ES-I3 (cell line): ENCODE data around the gene THSD7B.

Experiments
- H3K36me3 ChIP-seq: 2 replicates; pipeline ENCODE4 v1.6.1; 2013; ENCODE audit warnings: mild to moderate bottlenecking, low read length, control low read depth, moderate library complexity; ENCODE audit not compliant: insufficient read depth
- H3K4me1 ChIP-seq: 2 replicates; pipeline ENCODE4 v1.6.1; 2013; ENCODE audit warnings: mild to moderate bottlenecking, control low read depth, low read length; ENCODE audit not compliant: insufficient read depth
- H3K9ac ChIP-seq: 2 replicates; pipeline ENCODE4 v1.6.1; 2013; ENCODE audit warnings: low read depth, mild to moderate bottlenecking, low read length, moderate library complexity
- H3K9me3 ChIP-seq: 2 replicates; pipeline ENCODE4 v1.6.1; 2013; ENCODE audit warnings: mild to moderate bottlenecking, low read length, moderate library complexity; ENCODE audit not compliant: control insufficient read depth, insufficient read depth

THSD7B gene

DNA sequence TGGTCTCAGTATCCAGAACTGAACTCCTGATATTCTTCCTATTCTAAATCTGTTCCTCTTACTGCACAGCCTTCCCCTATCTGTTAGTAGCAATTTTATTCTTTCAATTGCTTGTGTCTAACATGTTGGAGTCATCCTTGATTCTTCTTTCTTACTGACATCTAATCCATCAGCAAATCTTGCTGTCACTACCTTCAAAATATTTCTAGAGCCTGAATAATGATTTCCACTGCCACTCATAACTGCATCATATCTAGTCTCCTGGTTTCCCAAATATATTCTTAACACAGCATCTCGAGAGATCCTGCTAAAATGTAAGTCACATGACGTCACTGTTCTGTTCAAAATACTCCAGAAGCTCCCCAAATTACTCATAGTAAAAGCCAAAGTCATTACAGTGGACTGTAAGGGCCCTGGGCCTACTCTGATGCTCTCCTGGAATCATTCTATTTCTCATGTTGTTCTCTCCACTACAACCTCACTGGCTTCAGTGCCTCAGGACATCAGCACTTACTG, 95.2 kb downstream of the THSD7B start:
- Histone ChIP-seq H3K4me1 (no peaks in the 10 kb centered on the region), H3K9me3 (no peaks in the 10 kb centered on the region), H3K9ac (no peak overlapping the region), H3K36me3 (no peaks in the 10 kb centered on the region)

DNA sequence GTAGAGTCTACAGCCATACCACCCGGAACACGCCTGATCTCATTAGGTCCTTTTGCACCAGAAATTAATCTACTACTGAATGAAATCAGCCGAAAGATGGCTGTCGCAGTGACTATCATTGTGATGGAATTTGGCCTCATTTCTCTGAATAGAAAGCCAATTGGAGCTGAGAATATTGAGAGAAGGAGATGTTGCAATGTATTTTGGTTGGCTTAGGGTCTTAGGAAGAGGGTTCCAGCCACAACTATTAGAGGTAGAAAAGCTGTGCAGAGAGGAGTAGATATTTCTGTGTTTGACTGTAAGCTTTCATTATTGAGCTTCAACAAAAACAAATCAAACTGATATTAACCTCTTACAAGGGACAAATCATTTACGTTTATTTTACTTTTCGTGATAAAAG, 98.1 kb downstream of the THSD7B start:
- H3K9me3 ChIP-seq: no peaks in the 10 kb centered on the region
- no peaks in the 10 kb centered on the region for H3K36me3 ChIP-seq
- H3K9ac ChIP-seq: no peak overlapping the region
- H3K4me1 ChIP-seq: no peaks in the 10 kb centered on the region

DNA sequence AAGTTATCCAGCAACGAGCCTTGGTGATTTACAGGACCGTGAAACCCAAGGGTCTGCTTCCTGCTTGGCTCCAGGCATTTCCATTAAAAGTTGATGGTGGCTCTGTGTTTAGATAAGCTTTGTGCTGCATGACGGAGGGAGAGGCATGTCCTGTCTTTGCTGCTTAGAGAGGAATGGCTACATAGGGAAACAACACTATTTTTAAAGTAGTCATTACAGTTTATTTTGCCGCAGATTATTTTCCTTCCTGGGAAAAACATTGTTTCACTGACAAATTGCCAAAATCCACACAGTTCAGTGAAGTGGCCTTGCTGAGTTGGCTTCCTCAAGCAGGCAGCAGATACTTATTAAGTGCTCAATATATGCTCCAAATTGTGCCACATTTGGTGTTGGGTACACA, 98.5 kb downstream of the THSD7B start:
- no peaks in the 10 kb centered on the region for H3K36me3 ChIP-seq
- no peak overlapping the region for H3K9ac ChIP-seq
- H3K4me1 ChIP-seq: no peaks in the 10 kb centered on the region
- no peaks in the 10 kb centered on the region for H3K9me3 ChIP-seq

DNA sequence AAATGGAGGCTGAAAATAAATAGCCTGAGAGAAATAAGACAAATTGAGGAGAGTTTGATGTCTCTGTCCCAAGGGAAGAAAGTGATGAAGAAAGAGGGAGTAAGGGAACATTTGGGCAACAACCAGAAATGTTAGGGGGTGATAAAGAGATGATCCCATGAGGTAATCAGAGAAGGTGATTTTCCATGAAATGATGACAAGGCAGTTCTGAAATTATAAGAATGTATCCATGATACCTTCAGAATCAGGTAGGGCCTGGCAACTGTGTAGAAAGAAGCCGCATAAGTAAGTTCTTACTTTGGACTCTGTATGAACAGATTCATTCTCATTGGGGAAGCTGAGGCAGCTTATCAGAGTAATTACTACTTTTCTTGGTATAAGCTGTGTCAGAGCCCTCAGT, 106.1 kb downstream of the THSD7B start:
- Histone ChIP-seq H3K9me3 (no peaks in the 10 kb centered on the region), H3K9ac (no peak overlapping the region), H3K4me1 (no peaks in the 10 kb centered on the region), H3K36me3 (no peaks in the 10 kb centered on the region)

DNA sequence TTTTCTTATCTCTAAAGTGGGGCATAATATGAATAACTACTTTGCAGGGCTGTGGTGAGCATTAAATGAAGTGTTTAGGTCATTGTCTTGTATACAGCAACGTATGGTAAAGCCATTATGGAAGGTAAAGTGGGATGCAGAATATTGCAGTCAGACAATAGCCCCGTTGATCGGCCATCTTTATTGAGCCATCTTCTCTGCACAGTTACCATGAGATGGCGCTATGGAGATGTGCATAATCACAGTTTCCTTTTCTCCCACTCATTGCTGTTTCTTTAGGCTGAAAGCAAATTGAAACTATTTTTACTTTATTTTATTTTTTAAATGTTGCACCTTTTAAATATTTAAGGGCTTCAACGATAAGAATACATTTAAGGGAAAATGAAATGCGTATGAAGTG, 108.9 kb downstream of the THSD7B start:
- Histone ChIP-seq H3K36me3 (no peaks in the 10 kb centered on the region), H3K9ac (no peak overlapping the region), H3K9me3 (no peaks in the 10 kb centered on the region), H3K4me1 (no peaks in the 10 kb centered on the region)

DNA sequence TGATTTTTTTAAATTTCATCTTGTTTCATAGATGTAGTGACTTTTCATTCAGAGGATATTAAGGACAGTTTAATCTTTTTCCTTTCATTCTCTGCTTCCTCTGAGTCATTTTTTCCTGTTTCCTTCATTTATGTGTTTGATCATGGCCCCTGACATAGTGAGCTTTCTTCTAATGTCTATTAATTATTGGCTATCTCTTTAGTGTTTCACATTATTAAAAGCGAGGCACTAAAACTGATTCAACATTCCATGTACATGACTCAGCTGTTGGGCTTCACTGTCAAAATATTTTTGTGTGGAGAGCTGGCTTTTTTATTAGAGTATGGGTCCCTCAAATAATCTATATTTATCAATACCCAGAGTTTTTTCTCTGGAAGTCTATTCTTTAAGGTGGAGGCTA, 125.8 kb downstream of the THSD7B start:
- Histone ChIP-seq H3K9ac (no peak overlapping the region), H3K4me1 (no peaks in the 10 kb centered on the region), H3K9me3 (no peaks in the 10 kb centered on the region), H3K36me3 (no peaks in the 10 kb centered on the region)

DNA sequence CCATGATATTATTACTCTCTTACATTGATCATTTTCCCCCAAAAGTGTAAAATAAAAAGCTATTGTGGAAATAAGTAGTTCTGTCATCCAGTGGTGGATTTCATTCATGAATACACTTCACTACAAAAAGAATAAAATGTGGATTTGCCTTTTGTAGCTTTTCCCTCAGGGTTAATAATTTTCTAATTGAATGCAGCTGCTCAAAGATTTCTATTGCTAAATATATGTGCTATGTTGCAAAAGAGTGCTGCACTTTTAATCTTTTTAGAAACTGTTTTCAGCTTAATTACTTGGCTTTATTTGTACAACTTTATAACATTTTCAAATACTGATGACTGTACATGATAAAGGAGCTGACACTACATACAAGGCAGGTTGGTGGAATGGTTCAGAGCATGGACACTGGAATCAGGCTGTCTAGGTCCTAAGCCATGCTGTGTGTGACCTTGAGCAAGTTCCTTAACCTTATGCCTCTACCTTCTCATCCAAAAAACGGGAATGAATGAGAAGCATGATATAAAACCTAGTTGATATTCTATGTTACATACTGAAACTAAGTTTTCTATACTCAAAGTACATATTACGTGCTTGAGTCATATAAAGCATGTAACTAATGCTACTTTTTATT, 128.8 kb downstream of the THSD7B start:
- H3K9ac ChIP-seq: no peak overlapping the region
- H3K4me1 ChIP-seq: no peaks in the 10 kb centered on the region
- H3K36me3 ChIP-seq: no peaks in the 10 kb centered on the region
- no peaks in the 10 kb centered on the region for H3K9me3 ChIP-seq

DNA sequence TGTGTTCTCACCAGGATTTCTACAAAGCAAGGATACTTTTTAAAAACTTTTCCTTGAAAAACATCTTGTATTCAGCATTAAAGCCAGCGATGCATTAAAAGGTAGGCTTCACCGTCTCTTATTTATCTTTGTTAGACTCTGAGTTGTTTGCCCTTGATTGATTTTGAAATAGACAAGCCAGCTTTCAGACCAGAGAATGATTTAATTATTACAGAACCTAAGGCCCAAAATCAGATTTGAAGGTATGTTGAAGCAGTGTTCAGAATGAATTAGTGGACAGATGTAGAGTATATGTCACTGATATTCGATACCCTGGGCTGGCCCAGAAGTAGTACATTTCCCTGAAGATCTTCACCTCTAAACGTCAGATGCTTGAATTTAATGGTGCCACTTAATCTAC, 136.4 kb downstream of the THSD7B start:
- Histone ChIP-seq H3K9ac (no peak overlapping the region), H3K36me3 (no peaks in the 10 kb centered on the region), H3K4me1 (no peaks in the 10 kb centered on the region), H3K9me3 (no peaks in the 10 kb centered on the region)

DNA sequence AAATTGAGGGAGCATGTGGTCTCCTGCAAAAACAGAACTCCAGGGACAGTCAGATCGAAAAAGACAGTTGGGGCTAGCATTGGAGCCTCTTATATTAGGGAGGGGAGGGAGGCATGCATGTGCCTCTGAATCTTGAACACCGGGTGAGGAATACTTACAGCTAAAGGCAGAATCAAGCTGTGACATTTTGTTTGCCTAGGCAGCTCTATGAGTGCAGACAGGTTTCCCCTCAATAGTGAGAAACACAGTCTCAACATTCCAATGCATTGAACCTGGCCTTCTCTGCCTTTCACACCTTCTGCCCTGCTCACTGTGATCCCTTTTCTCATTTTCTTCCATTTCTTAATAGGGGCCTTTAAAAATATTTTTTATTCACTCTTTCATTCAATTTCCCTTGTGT, 140.4 kb downstream of the THSD7B start:
- Histone ChIP-seq H3K9me3 (no peaks in the 10 kb centered on the region), H3K4me1 (peaks cover 10% of the 10 kb centered on the region; the same call in 1 of the 2 replicates), H3K36me3 (no peaks in the 10 kb centered on the region)

DNA sequence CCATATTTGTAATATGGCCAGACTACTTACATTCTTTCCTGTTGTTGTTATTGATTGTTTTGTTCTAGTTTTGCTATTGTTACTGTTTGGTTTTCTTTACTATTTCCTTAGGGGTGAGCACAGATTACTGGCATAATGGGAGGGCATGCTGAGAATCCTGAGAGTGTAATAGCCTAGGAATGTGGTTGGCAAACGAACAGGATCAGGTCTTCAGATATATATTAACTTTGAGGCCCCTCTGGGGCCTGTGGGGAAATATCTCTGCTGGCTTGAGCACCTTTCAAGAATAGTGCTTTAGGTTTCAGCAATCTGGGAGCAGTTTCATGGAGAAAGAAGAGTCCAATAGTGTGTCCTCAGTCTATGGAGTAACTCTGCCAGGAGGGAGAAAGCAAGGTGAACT, 144.4 kb downstream of the THSD7B start:
- no peak overlapping the region for H3K9ac ChIP-seq
- peaks cover 10% of the 10 kb centered on the region; the same call in 1 of the 2 replicates for H3K4me1 ChIP-seq
- no peaks in the 10 kb centered on the region for H3K36me3 ChIP-seq
- no peaks in the 10 kb centered on the region; the same call in none of the 2 replicates for H3K9me3 ChIP-seq

More for the DNA sequence above, 140.4 kb downstream of the THSD7B start:
- H3K9ac ChIP-seq: no peak overlapping the region

DNA sequence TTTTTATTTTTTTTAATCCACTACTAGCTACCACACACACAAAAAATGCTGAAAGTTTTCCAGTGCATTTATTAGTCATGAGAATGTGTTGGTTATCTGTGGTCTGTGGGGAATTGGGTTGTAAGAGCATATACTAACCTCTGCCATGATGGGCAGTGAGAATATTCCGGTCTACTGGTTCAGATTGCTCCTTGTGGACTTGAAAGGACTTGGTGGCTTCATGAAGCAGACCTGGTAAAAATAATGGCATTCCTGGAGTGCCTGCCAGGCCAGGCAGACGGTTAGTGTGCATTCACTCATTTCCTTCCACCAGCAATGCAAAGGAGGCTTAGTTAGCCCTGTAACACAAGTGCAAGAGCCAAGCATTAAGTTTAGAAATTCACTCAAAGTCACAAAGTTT, 150.8 kb downstream of the THSD7B start:
- Histone ChIP-seq H3K9me3 (no peaks in the 10 kb centered on the region; the same call in none of the 2 replicates), H3K9ac (no peak overlapping the region), H3K36me3 (no peaks in the 10 kb centered on the region), H3K4me1 (peaks cover 9% of the 10 kb centered on the region; the same call in 1 of the 2 replicates)

DNA sequence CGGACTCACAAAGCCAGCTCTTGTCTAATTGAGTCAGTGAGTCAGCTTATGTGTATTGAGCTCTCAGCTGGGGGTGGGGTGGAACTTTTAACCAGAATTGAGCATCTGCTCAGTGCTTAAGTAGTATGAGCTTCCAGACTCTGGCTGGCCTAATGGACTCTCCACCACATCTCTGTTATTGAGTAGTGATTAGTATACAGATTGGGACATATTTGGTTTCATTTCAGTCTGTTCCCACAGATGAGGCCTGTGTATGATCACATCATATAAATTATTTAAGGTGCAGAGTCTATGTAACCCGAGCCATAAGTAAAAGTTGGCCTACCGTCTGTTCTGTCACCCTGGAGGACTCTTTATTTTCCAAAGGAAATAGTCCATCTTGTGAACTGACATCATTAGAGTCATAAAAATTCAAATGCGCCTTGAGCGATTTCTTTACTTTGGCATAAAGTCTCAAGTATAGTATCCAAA, 152.1 kb downstream of the THSD7B start:
- no peaks in the 10 kb centered on the region for H3K36me3 ChIP-seq
- no peak overlapping the region for H3K9ac ChIP-seq
- H3K4me1 ChIP-seq: peaks cover 9% of the 10 kb centered on the region; the same call in 1 of the 2 replicates
- H3K9me3 ChIP-seq: no peaks in the 10 kb centered on the region; the same call in none of the 2 replicates

DNA sequence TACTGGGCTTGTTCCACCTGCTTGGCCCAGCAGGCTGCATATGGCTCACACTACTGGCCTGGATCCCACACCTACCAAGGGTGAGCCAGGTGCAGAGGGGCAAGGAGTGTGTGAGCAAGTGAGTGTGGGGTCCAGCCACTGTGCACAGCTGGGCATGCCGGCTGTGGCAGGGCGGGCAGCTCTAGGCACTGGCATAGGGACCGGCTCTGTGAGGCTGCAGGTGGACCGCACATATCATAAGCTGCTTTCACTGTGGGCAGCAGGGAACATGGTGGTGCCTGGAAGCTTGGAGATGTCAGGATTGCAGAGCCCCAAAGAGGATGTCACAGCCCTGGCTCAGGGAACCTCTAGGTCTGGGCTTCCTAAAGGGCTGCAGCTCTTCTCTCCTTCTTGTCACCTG, 154.3 kb downstream of the THSD7B start:
- no peaks in the 10 kb centered on the region; the same call in 1 of the 2 replicates for H3K9me3 ChIP-seq
- no peak overlapping the region for H3K9ac ChIP-seq
- H3K4me1 ChIP-seq: peaks cover 9% of the 10 kb centered on the region; the same call in 1 of the 2 replicates
- no peaks in the 10 kb centered on the region for H3K36me3 ChIP-seq

DNA sequence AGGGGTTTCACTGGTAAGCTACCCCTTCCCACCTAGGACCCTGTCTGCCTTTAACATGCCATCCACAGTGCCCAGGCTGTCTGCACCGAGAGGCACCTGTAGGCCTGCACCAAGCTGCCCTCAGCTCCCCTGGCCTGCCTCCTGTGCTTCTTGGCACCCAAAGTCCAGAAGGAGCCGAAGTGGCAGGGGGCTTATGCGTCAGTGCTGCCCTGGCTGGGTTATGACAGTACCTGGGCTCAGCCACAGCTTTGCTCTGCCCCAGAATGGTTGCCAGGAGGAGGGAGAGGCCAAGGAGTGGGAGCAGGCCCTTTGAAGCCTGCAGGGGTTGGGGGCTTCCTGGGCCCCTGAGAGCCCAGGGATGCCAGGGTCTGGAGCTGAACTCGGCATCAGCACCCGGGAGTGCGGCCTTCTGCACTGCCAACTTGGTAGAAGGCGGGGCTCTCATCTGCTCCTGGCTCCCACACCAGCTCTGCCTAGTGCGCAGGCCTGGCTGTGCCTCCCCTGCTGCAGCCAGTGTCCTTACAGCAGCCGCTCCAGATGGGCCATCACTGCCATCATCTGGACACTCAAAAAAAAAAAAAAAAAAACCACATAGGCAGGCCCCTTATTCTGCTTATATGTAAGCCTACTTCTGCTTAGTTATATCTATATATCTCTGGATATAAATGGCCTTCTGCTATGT, 155.4 kb downstream of the THSD7B start:
- Histone ChIP-seq H3K4me1 (peaks cover 9% of the 10 kb centered on the region; the same call in 1 of the 2 replicates), H3K36me3 (no peaks in the 10 kb centered on the region), H3K9me3 (no peaks in the 10 kb centered on the region; the same call in 1 of the 2 replicates), H3K9ac (no peak overlapping the region)

DNA sequence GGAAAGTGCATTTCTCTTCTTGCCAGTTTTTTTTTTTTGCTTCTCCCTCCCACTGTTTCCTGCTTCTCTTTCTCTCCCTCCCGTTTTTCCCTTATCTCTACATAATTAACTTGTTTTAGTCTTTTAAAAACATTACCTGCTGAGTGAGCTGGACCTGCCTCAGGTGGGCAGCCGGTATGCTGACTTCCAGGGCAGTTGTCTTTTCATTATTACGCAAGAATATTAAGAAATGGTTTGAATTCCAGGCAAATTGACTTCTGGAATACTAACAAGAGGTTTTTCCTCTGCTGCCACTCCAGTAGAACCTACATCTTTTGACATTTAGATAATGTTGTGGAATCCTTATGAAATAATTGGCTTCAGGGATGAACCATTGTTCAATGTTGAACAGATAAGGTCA, 161.8 kb downstream of the THSD7B start:
- Histone ChIP-seq H3K4me1 (no peaks in the 10 kb centered on the region), H3K9ac (no peak overlapping the region), H3K9me3 (no peaks in the 10 kb centered on the region), H3K36me3 (no peaks in the 10 kb centered on the region)
